NCI-H446 (cell line): ENCODE results near the gene GORASP1.
A peak's percentile ranks its signal among the peaks of the same experiment; 100 is the strongest.

Source experiments
- DNase-seq, 2 experiments: peaks; one replicate each; lab custom pipeline; 2025; lab: John Stamatoyannopoulos, UW

GORASP1 gene

DNA sequence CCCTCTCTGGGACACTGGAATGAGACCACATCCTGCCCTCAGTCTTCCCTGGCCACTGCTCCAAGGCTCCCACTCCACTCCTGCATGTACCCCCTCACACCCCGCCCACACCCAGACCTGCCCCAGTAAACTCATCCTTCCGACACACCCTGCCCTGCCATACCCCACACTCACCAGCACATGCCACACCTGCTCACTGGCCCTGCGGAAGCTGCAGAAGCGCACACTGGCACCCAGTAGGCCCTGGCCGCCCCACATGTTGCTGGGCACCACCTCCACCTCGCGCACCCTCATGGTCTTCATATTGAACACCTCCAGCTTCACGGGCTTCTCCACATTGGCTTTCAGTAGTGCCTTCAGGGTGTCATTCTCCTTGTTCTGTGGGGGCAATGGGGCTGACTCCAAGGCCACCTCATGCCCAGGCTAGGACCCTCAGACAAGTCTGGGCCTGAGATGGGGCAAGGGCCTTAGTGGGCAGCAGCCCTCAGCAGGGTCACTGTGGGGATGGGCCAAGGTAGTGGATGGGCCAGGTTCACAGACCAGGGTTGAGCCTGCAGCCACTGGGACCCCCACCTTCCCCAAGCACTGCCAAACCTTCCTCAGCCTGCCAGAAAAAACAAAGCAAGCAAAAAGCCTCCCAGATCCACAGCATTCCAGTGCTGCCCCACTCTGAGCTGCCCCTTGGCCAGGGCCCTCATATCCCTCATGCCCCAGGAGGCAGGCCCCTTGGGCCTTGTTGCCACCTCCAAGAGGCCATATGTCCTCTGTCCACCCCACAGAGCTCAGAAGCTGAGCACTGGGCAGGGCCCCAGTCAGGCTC, 4.7 kb downstream of the GORASP1 start:
- no peak for DNase-seq

- peak in 1 of 2 experiments; percentile 0 for DNase-seq
Measured at GRCh38 chr3:39101022-39101689, 6.3 kb downstream of the GORASP1 start.

DNA sequence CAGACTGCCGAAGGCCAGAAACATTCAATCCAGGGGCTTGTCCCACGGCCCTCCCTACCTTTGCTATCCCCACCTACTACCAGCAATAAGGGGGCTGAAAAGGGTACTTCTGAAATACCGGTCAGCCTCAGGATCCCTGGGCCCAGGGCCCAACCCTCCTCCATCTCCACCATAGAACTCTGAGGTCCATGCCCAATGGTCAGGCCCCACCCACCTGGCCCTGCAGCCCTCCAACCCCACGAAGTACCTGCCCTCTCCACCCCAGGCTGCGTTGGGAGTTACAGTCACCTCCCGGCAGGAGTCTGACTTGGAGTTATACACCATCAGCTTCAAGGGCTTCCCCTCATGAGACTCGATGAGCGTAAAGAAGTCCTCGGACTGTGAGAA, 6.9 kb downstream of the GORASP1 start:
- no peak for DNase-seq

DNA sequence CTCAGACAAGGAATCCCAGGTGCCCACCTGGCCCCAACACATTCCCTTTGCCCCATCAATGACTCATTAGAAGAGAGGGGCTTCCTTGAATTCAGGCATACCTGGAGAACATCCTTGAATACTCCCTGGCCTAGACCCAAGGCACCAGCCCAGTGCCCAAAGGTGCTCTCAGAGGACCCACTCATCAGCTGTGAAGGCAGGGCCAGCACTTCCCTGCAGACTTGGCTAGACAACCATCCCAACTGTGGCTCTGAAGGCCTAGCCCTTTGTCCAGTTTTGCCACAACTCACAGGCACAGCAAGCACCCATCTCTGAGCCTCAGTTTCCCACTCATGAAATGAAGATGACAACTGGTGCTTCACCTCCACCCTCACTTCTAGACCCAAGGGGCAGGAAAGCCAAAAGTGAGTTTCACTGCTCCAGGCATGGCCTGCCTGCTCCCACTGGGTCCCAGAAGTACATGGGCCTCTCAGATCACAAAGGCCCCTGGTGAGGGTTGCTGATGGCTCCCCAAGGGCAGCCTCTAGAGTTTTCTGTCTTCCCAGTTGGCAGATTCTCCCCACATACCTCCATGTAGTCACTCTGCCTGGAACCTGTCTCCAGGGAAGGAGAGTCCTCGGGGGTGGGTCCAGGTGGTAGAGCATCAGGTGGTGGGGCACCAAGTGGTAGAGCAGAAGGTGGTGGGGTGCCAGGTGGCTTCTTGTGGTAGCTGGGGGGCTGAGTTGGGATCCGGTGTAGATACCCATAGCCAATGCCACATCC, 7.5 kb downstream of the GORASP1 start:
- DNase-seq = no peak

DNA sequence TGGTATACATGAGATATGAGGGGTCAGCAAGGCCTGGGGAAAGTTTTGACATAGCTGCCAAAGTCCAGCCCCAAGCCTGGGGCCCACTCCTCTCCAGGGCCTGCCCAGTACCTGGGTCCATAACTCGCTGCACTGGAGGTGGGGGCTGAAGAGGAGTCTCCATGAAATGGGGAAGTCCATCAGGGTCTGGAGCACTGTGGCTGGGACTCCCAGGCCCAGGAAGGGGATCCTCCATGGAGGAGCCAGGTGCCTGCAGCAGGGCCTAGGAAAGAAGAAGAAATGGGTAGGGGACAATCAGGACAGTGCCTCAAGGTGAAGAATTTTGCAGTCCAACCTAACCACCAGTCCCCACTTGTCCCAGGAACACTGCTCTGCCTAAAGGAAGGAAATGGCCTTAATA, 8.2 kb downstream of the GORASP1 start:
- DNase-seq = no peak

GRCh38 chr3:39098473-39099000, 8.9 kb downstream of the GORASP1 start:
- DNase-seq = no peak

DNA sequence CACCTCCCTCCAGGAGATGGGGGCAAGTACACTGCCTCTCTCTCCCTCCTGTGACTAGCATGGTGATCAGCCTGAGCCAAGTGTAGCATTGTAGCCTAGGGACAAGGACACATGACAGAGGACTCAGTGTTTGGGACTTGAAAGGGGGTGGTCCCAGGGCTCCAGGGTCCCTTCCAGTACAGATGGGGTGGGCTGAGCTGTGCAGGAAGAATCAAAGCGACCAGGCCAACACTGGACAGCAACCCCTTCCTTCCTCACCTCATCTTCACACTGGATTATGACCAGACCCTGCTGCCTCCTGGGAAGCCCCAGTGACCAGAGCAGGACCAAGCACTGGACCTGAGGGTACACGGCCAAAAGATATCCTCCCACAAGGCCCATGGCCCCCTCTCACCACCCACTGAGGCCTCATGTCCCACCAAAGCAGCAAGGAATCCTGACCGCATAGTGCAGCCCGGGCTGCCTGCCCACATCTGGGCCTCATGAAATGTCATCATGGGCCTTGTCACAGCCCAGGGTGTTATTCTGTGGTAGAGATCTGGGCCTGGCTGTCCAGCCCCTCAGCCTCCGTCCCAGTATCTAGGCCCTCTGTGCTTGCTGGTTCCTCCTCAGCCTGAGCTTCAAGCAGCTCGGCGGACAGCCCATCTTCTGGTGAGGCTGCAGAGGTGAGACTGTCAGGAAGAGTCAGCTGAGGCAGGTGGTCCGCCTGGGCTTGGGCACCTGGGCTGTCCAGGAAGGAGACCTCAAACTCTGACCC, 9.5 kb downstream of the GORASP1 start:
- DNase-seq = no peak

DNA sequence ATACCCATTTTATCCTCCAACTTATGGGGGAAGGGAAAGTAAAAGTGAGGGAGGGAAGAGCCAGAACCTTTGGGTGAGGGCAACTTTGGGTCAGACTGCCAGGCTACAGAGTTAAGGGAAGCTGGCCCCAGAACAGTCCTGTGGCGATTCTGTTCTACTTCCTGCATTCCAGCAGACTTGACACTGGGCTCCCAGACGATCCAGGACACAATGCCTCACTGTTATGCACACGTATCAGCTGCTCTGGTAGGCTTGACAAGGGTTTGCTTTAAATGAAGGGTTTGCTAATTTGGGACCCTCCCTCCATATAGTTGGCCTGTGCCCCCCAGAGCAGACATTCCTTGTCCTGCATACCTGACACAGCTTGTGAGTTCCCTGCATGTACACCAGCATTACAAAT, 10.7 kb downstream of the GORASP1 start:
- DNase-seq = no peak

DNA sequence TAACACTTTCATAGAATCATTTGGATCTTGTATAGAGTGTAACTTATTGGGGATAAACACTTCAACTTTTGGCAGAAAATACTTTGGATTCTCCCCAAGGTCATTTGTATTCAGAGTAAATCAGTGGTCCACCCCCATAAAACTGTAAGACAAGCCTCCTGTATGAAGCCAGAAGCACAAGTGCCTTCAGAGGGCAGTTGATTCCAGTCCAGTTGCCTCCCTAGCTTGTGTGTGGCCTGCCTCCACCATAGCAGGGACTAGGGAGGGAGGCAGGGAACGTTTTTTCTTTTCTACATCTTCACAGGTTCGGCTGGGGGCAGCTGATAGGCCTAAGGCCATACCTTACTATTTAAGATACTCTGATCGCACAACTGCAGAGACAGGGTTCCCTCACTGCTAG, 11.6 kb downstream of the GORASP1 start:
- no peak for DNase-seq

DNA sequence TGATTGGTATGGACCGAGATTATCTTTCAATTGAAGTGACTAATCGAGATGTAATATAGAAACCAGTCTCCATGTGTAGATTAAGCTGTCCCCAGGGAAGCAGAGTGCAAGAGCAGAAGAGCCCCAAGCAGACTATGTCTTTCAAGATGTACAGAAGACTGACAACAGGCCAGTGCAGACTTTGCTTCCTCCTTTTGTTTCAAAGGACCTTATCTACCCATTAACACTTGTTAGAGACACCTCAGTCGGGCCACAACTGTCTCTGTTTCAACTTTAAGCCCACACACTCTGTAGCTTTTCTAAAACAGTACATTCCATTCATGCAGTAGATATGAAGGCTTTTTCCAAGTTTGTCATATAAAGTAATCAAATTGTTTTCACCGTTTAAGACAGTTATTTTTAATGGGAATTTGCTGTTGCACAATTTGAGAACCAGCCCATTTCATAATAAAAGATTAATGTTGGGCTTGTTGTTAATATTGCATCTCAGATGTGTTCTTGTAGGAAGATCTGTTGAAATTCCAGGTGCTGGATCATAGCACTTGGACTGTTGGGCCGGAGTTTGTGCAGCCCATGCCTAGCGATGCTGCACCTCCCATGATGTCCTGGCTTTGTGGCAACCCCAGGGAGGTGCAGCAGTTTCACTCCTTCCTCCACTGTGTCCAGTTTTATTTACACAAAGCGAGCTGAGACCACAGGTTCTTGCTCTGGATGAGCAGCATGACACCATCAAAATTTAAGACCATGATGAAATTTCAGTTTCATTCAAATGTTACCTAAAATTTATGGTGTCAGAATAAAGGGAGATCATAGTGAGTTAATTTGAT, 12.4 kb downstream of the GORASP1 start:
- DNase-seq = no peak

GRCh38 chr3:39090922-39091321, 16.5 kb downstream of the GORASP1 start:
- DNase-seq = no peak

DNA sequence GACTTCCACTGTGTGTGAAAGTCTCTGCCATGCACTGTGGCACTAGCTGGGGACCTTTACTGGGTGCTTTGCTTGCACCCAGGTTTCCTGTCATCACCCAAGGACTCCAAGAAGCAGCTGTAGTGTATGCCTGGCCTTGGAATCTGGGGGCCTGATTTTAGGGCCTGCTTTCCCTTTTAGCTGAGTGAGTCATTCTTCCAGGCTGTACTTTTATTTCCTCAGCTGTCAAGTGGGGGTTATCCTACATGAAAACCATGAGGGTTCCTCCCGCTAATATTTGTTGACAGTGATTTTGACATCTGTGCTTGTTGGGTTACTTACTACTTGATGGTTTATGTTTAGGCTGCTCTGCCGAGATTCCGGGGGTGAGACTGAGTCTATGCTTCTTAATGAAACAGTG, 18.5 kb downstream of the GORASP1 start:
- DNase-seq = no peak

DNA sequence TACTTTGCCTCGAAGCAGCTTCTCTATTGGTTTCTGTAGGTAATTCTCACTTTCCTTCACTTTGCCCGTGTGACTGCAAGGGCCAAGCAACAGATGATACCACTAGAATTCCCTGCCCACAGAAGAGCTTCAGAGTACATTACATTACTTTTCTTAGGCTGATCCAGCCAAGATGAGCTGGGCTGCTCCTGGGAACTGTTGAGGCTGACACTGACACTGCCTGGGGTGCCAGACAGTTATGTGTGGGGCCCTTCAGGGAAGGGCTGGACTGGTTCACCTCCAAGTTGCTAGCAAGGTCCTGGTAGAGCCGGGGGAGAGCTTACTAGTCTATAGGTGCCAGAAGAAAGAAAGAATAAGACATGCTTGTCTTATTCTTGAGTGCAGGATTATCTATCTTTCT, 19.0 kb downstream of the GORASP1 start:
- DNase-seq = no peak

- no peak for DNase-seq
Measured at GRCh38 chr3:39086144-39086543, 21.3 kb downstream of the GORASP1 start.

- DNase-seq = no peak
Measured at GRCh38 chr3:39082666-39083313, 24.6 kb downstream of the GORASP1 start.

DNA sequence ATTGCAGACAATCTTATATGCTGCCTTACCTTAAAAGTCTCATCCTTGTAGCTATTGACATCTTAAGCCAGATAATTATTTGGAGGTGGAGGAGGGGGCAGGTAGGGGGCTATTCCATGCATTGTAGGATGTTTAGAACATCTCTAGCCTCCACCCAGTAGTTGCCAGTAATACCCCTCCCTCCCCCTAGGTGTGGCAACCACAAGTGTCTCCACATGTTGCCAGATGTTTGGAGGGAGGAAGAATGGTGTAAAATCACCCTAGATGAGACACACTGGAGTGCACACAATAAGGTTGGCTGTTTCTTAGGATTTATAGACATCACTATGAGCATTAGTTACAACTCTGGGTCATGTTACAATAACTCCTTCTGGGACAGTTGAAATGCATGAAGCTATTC, 27.4 kb downstream of the GORASP1 start:
- DNase-seq = no peak

- no peak for DNase-seq
Measured at GRCh38 chr3:39079530-39079929, 27.9 kb downstream of the GORASP1 start.

- DNase-seq = no peak
Measured at GRCh38 chr3:39075910-39076309, 31.5 kb downstream of the GORASP1 start.

GRCh38 chr3:39068556-39068955, 38.9 kb downstream of the GORASP1 start:
- DNase-seq = no peak

- no peak for DNase-seq
Measured at GRCh38 chr3:39067286-39067685, 40.1 kb downstream of the GORASP1 start.
